OCI-LY3 (cell line): ENCODE measurements around the gene AXIN1.

Experiments
- H2AFZ ChIP-seq: fragments of 200-600, 300-600 bp; shearing (Covaris generic); 2 replicates; pipeline ENCODE4 v1.6.0; 2014; ENCODE audit warnings: antibody characterized with exemption, low read depth, low read length
- H3K27ac ChIP-seq: fragments of 200-600, 300-600 bp; sonication (generic); 2 replicates; pipeline ENCODE4 v1.5.1; 2014; ENCODE audit warnings: mild to moderate bottlenecking, low read length, moderate library complexity, mixed read lengths
- H3K27me3 ChIP-seq: fragments of 200-600, 300-600 bp; sonication (generic); 2 replicates; pipeline ENCODE4 v1.6.1; 2014; ENCODE audit warnings: low read depth, low read length, mixed read lengths
- H3K36me3 ChIP-seq: fragments of 200-600, 300-600 bp; sonication (generic); replicated peaks from 2 replicates; pipeline ENCODE3; 2014; ENCODE audit warnings: low read depth, low read length, mixed read lengths
- H3K4me1 ChIP-seq: fragments of 300-600, 200-600 bp; sonication (generic); 2 replicates; pipeline ENCODE4 v1.6.1; 2014; ENCODE audit warnings: low read length, mixed read lengths
- H3K4me2 ChIP-seq: fragments of 200-600, 300-600 bp; sonication (generic); 2 replicates; pipeline ENCODE4 v1.6.1; 2014; ENCODE audit warnings: low read length, mixed read lengths
- H3K4me3 ChIP-seq: fragments of 300-600, 200-600 bp; sonication (generic); 2 replicates; pipeline ENCODE4 v1.5.1; 2014; ENCODE audit warnings: antibody characterized with exemption, mild to moderate bottlenecking, low read length, moderate library complexity
- H3K79me2 ChIP-seq: fragments of 300-600, 200-600 bp; shearing (Covaris generic); 2 replicates; pipeline ENCODE4 v1.6.1; 2014; ENCODE audit warnings: mild to moderate bottlenecking, low read length, mixed read lengths
- H3K9ac ChIP-seq: fragments of 300-600, 200-600 bp; shearing (Covaris generic); 2 replicates; pipeline ENCODE4 v1.6.0; 2014; ENCODE audit warnings: mild to moderate bottlenecking, low read length, moderate library complexity
- H3K9me3 ChIP-seq: fragments of 200-600, 300-600 bp; shearing (Covaris generic); 2 replicates; pipeline ENCODE4 v1.6.1; 2014; ENCODE audit warnings: low read length, mixed read lengths; ENCODE audit not compliant: insufficient read depth
- H4K20me1 ChIP-seq: fragments of 200-600, 300-600 bp; sonication (generic); 2 replicates; pipeline ENCODE4 v1.6.1; 2016; ENCODE audit warnings: low read length, mixed read lengths; ENCODE audit not compliant: insufficient read depth
- CTCF ChIP-seq: fragments of 200-600, 300-600 bp; sonication (generic); IDR thresholded peaks from 2 replicates; pipeline ENCODE4 v1.5.1; 2014; ENCODE audit warnings: antibody characterized with exemption, low read length, low read depth
- EZH2phosphoT487 ChIP-seq: fragments of 200-600 bp; shearing (Covaris generic); IDR thresholded peaks from 2 replicates; pipeline ENCODE4 v1.6.1; 2018; ENCODE audit warnings: antibody characterized with exemption, mixed run types, low read depth

AXIN1 gene

GRCh38 chr16:377419-377951, 25.0 kb upstream of the AXIN1 start:
- TF ChIP-seq EZH2phosphoT487 (no peak), CTCF (no peak)
- Histone ChIP-seq H3K4me1 (peaks cover 6% of the 10 kb centered on the region; the same call in 1 of the 2 replicates), H3K27ac (no peak overlapping the region), H3K4me3 (no peak overlapping the region), H2AFZ (no peak overlapping the region), H3K36me3 (no peaks in the 10 kb centered on the region), H3K79me2 (peaks cover 7% of the 10 kb centered on the region; the same call in 1 of the 2 replicates), H3K27me3 (no peaks in the 10 kb centered on the region), H3K9ac (no peak overlapping the region), H3K4me2 (no peak overlapping the region), H3K9me3 (no peaks in the 10 kb centered on the region), H4K20me1 (no peaks in the 10 kb centered on the region)

- no peak overlapping the region for H3K4me2 ChIP-seq
- no peaks in the 10 kb centered on the region for H4K20me1 ChIP-seq
- H3K27ac ChIP-seq = no peak overlapping the region
- peaks cover 6% of the 10 kb centered on the region; the same call in 1 of the 2 replicates for H3K4me1 ChIP-seq
- peaks cover 7% of the 10 kb centered on the region; the same call in 1 of the 2 replicates for H3K79me2 ChIP-seq
- H3K9me3 ChIP-seq = no peaks in the 10 kb centered on the region
- no peak for TF ChIP-seq EZH2phosphoT487
- no peak for TF ChIP-seq CTCF
- H3K9ac ChIP-seq = no peak overlapping the region
- no peak overlapping the region for H2AFZ ChIP-seq
- no peaks in the 10 kb centered on the region for H3K27me3 ChIP-seq
- no peak overlapping the region for H3K4me3 ChIP-seq
- H3K36me3 ChIP-seq = no peaks in the 10 kb centered on the region
These were observed 24.4 kb upstream of the AXIN1 start for GRCh38 chr16:376817-377418.

GRCh38 chr16:375927-376816, 23.6 kb upstream of the AXIN1 start:
- peaks cover 7% of the 10 kb centered on the region; the same call in 1 of the 2 replicates for H3K79me2 ChIP-seq
- no peaks in the 10 kb centered on the region for H3K9me3 ChIP-seq
- TF ChIP-seq EZH2phosphoT487 (no peak), CTCF (no peak)
- no peaks in the 10 kb centered on the region for H3K27me3 ChIP-seq
- H3K36me3 ChIP-seq = no peaks in the 10 kb centered on the region
- no peak overlapping the region for H2AFZ ChIP-seq
- H4K20me1 ChIP-seq = no peaks in the 10 kb centered on the region
- no peak overlapping the region for H3K27ac ChIP-seq
- no peak overlapping the region for H3K4me2 ChIP-seq
- H3K4me3 ChIP-seq = no peak overlapping the region
- H3K9ac ChIP-seq = no peak overlapping the region
- peaks cover 6% of the 10 kb centered on the region for H3K4me1 ChIP-seq

- Histone ChIP-seq H3K4me2 (no peak overlapping the region), H3K4me1 (peaks cover 6% of the 10 kb centered on the region), H3K36me3 (no peaks in the 10 kb centered on the region), H2AFZ (no peak overlapping the region), H3K27me3 (no peaks in the 10 kb centered on the region), H3K9me3 (no peaks in the 10 kb centered on the region), H4K20me1 (no peaks in the 10 kb centered on the region), H3K79me2 (no peaks in the 10 kb centered on the region; the same call in 1 of the 2 replicates), H3K4me3 (no peak overlapping the region), H3K27ac (no peak overlapping the region), H3K9ac (no peak overlapping the region)
- TF ChIP-seq CTCF = no peak
These were observed 22.7 kb upstream of the AXIN1 start for GRCh38 chr16:375212-375611.
